HEK293T (cell line): ENCODE measurements around the gene HKDC1.

ENCODE experiments used
- CTCF ChIA-PET: fragments of 350-600 bp; formaldehyde crosslinking; extraction: SDS; loops from one replicate; lab custom pipeline; 2021; ENCODE audit warnings: antibody characterized with exemption, inconsistent platforms; lab: Yijun Ruan, JAX
- POLR2A ChIA-PET: fragments of 350-600 bp; formaldehyde crosslinking; extraction: SDS; loops from one replicate; lab custom pipeline; 2020; ENCODE audit warnings: antibody characterized with exemption, inconsistent platforms; lab: Yijun Ruan, JAX
- DNase-seq: peaks from one replicate; pipeline ENCODE4 v3.0.0; 2012; ENCODE audit warnings: mixed read lengths; ENCODE audit errors: extremely low spot score
- ARNT ChIP-seq: fragments of 450-650 bp; IDR thresholded peaks from 2 replicates; pipeline ENCODE4 v1.6.1; 2017; ENCODE audit warnings: mild to moderate bottlenecking
- CTBP1 ChIP-seq: fragments of 450-650 bp; IDR thresholded peaks from 2 replicates; pipeline ENCODE4 v1.6.1; 2016; ENCODE audit warnings: borderline replicate concordance
- FOXA1 ChIP-seq: fragments of 450-650 bp; IDR thresholded peaks from 2 replicates; pipeline ENCODE4 v1.6.1; 2016; ENCODE audit warnings: mild to moderate bottlenecking
- FOXM1 ChIP-seq: fragments of 450-650 bp; IDR thresholded peaks from 2 replicates; pipeline ENCODE4 v1.6.1; 2017; ENCODE audit warnings: mild to moderate bottlenecking, borderline replicate concordance
- L3MBTL2 ChIP-seq: fragments of 450-650 bp; conservative IDR thresholded peaks from 2 replicates; pipeline ENCODE4 v1.6.1; 2016; ENCODE audit warnings: mild to moderate bottlenecking
- LEF1 ChIP-seq: fragments of 450-650 bp; IDR thresholded peaks from 2 replicates; pipeline ENCODE4 v1.6.1; 2017; ENCODE audit warnings: mild to moderate bottlenecking, borderline replicate concordance
- NFRKB ChIP-seq: fragments of 450-650 bp; IDR thresholded peaks from 2 replicates; pipeline ENCODE4 v1.6.1; 2016; ENCODE audit warnings: mild to moderate bottlenecking, moderate library complexity
- TARDBP ChIP-seq: fragments of 450-650 bp; IDR thresholded peaks from 2 replicates; pipeline ENCODE4 v1.6.1; 2016
- ZNF384 ChIP-seq: fragments of 450-650 bp; IDR thresholded peaks from 2 replicates; pipeline ENCODE4 v1.6.1; 2016

Gene HKDC1

DNA sequence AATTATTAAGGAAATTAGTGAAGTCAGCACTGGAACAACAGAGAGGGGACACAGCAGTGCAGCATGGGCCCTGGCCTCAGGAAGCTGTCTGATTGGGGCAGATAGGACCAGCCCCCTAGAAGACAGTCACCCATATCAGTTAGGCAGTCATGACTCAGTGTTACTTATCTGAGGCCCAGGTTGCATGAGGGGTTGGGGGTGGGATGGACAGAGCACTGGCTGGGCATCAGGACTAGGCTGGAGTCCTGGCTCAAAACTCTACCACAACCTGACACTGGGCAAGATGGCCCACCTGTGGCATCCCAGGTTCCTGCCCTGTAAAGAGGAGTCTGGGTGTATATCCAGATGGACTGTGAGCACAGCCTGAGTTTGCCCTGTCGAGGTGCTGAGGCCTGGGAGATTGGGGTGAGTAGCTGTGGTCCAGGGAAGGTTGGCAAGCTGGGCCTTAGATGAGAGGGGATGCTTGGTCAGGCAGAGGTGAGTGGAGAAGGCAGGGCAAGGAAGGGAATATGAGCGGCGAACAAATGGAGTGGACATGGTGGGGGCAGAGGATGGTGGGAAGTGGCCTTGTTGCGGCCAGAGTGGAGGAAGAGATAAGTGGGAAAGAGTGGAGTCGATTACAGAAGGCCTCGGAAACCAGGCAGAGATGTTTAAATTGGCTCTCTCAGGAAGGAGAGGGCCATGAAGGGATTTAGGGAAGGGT, 95.6 kb downstream of the HKDC1 start:
- TF ChIP-seq ZNF384: no peak
- TF ChIP-seq ARNT: no peak
- TF ChIP-seq LEF1: no peak
- TF ChIP-seq NFRKB: no peak
- TF ChIP-seq CTBP1: no peak
- TF ChIP-seq FOXA1: no peak
- no peak for TF ChIP-seq L3MBTL2
- DNase-seq: no peak
- CTCF ChIA-PET: no interaction called here
- POLR2A ChIA-PET: no interaction called here

DNA sequence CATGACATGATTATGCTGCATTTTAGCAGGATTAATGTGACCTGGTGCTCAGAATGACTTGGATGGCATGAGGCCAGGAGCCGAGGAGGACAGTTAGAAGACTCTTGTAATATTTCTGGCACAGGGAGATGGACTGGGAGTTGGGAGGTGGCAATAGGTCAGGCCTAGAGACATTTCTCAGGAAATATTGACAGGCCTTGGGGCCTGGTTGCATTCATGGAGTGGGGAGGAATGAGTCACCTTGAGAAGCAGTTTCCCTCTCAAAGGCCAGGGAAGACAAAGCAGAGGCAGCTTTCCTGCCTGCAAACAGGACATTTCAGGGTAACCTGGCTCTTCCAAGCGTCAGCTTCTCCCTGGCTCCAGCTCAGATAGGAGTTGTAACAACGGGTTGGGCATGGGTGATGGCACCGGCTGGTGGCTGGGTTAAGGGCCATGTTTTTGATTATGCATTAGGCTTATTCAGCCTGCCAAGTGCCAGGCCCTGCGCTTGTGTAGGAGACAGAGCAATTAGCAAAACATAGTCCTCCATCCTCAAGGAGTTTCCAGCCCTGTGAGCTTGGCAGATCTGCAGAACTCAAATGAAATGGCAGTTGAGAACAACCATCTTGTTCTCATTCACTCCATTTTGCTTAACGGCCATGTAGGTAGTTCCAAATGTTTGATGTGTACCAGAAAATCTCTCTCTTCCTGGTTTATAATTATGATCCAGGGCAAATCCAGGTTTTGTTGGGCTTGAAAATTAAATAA, 96.4 kb downstream of the HKDC1 start:
- DNase-seq: no peak
- TF ChIP-seq LEF1 (no peak), TARDBP (no peak), FOXM1 (no peak), ZNF384 (no peak)
- ChIA-PET POLR2A (no interaction called here), CTCF (no interaction called here)
